ENCODE measurements around the gene MBL2.

MBL2 gene

GRCh38 chr10:52742731-52743130, 29.9 kb downstream of the MBL2 start:
- DNase-seq (ENCODE audit: extremely low spot score, insufficient read length, low read depth) (no peak), FAIRE-seq (no peak)

- no peak for FAIRE-seq
- no peak for DNase-seq (ENCODE audit: extremely low spot score, insufficient read length, low read depth)
These were observed 30.7 kb downstream of the MBL2 start for GRCh38 chr10:52741851-52742250.

GRCh38 chr10:52740913-52741675, 31.5 kb downstream of the MBL2 start:
- DNase-seq (ENCODE audit: extremely low spot score, insufficient read length, low read depth): peak; percentile 11

GRCh38 chr10:52740155-52740549, 32.4 kb downstream of the MBL2 start:
- FAIRE-seq: no peak
- no peak for DNase-seq (ENCODE audit: extremely low spot score, insufficient read length, low read depth)

More at GRCh38 chr10:52740913-52741675, 31.5 kb downstream of the MBL2 start:
- peak; percentile 21 for FAIRE-seq

- FAIRE-seq (no peak), DNase-seq (ENCODE audit: extremely low spot score, insufficient read length, low read depth) (no peak)
These were observed 33.0 kb downstream of the MBL2 start for GRCh38 chr10:52739380-52740154.

- DNase-seq (ENCODE audit: extremely low spot score, insufficient read length, low read depth) (no peak), FAIRE-seq (no peak)
These were observed 33.6 kb downstream of the MBL2 start for GRCh38 chr10:52738951-52739350.

- DNase-seq (ENCODE audit: extremely low spot score, insufficient read length, low read depth): no peak
- peak; percentile 64 for FAIRE-seq
These were observed 43.1 kb downstream of the MBL2 start for GRCh38 chr10:52729271-52730104.

GRCh38 chr10:52720018-52720417, 52.6 kb downstream of the MBL2 start:
- DNase-seq (ENCODE audit: extremely low spot score, insufficient read length, low read depth): no peak
- no peak for FAIRE-seq

All from GM18507 (cell line).